SJSA1 (cell line): ENCODE measurements around the gene IRAK1. TPM values are rescaled to one million over a fixed set of nuclear protein-coding genes. Genes with fewer than 3 reads are reported as not detected.

Source experiments
- DNase-seq, 2 experiments: peaks; one replicate each; pipeline ENCODE4 v3.0.0-alpha.2; 2015 to 2020; ENCODE audit warnings: low spot score in 2 of 2, low read depth in 1 of 2
- H3K27ac ChIP-seq: fragments of 250-450 bp; sonication (Bioruptor Pico); 2 replicates; pipeline ENCODE4 v1.5.1; 2020; ENCODE audit warnings: mild to moderate bottlenecking, moderate library complexity
- H3K27me3 ChIP-seq: fragments of 250-450 bp; sonication (Bioruptor Pico); replicated peaks from 2 replicates; pipeline ENCODE4 v1.5.1; 2020; ENCODE audit warnings: mild to moderate bottlenecking, moderate library complexity
- H3K36me3 ChIP-seq: fragments of 250-450 bp; sonication (Bioruptor Pico); 2 replicates; pipeline ENCODE4 v1.5.1; 2020; ENCODE audit warnings: mild to moderate bottlenecking
- H3K4me1 ChIP-seq: fragments of 250-450 bp; sonication (Bioruptor Pico); replicated peaks from 2 replicates; pipeline ENCODE4 v1.6.1; 2021; ENCODE audit warnings: mild to moderate bottlenecking
- H3K4me3 ChIP-seq: fragments of 250-450 bp; sonication (Bioruptor Pico); 2 replicates; pipeline ENCODE4 v1.5.1; 2020; ENCODE audit warnings: mild to moderate bottlenecking
- H3K9me3 ChIP-seq: fragments of 250-450 bp; sonication (Bioruptor Pico); replicated peaks from 2 replicates; pipeline ENCODE4 v1.5.1; 2020; ENCODE audit warnings: mild to moderate bottlenecking
- total RNA-seq: library from RNA; depleted of rRNA; stranded (reverse); fragments of >200 nt; shearing (Covaris generic); gene quantifications from 2 replicates; pipeline ENCODE4 v1.2.3, GENCODE V29; 2014

The IRAK1 gene
- total RNA-seq, 1 experiment from 2014 or later, result 81.3 TPM

- DNase-seq, result no peak
- peaks cover 24% of the 10 kb centered on the region for H3K4me1 ChIP-seq
- H3K9me3 ChIP-seq, result no peaks in the 10 kb centered on the region
- H3K27ac ChIP-seq, result no peak overlapping the region
- H3K27me3 ChIP-seq, result no peaks in the 10 kb centered on the region
- H3K36me3 ChIP-seq, result peaks cover 4% of the 10 kb centered on the region
- no peak overlapping the region for H3K4me3 ChIP-seq
These were observed 29.8 kb upstream of the IRAK1 start for GRCh38 chrX:154049209-154050112.

GRCh38 chrX:154048398-154048797 is 28.7 kb upstream of the IRAK1 start:
- H3K27ac ChIP-seq, result no peak overlapping the region
- DNase-seq, result no peak
- H3K36me3 ChIP-seq, result peaks cover 4% of the 10 kb centered on the region

GRCh38 chrX:154046940-154047610 is 27.4 kb upstream of the IRAK1 start:
- H3K27ac ChIP-seq, result peak overlapping the region; percentile 27; the same call in 1 of the 2 replicates

More at GRCh38 chrX:154048398-154048797, 28.7 kb upstream of the IRAK1 start:
- Histone ChIP-seq H3K27me3 (no peaks in the 10 kb centered on the region), H3K9me3 (no peaks in the 10 kb centered on the region), H3K4me3 (no peak overlapping the region), H3K4me1 (peaks cover 24% of the 10 kb centered on the region)

GRCh38 chrX:154046031-154046781 is 26.5 kb upstream of the IRAK1 start:
- Histone ChIP-seq H3K9me3 (no peaks in the 10 kb centered on the region), H3K36me3 (peaks cover 4% of the 10 kb centered on the region), H3K27ac (peak overlapping the region; percentile 27; the same call in 1 of the 2 replicates), H3K4me3 (no peak overlapping the region), H3K27me3 (no peaks in the 10 kb centered on the region), H3K4me1 (peaks cover 17% of the 10 kb centered on the region)
- peak; percentile 45 to 48 for DNase-seq

More at GRCh38 chrX:154046940-154047610, 27.4 kb upstream of the IRAK1 start:
- H3K9me3 ChIP-seq, result no peaks in the 10 kb centered on the region
- H3K4me3 ChIP-seq, result no peak overlapping the region
- peaks cover 17% of the 10 kb centered on the region for H3K4me1 ChIP-seq
- DNase-seq, result no peak
- peaks cover 4% of the 10 kb centered on the region for H3K36me3 ChIP-seq
- H3K27me3 ChIP-seq, result no peaks in the 10 kb centered on the region

GRCh38 chrX:154044091-154044490 is 24.4 kb upstream of the IRAK1 start:
- Histone ChIP-seq H3K4me1 (peaks cover 17% of the 10 kb centered on the region), H3K9me3 (no peaks in the 10 kb centered on the region), H3K4me3 (no peak overlapping the region), H3K27ac (no peak overlapping the region), H3K36me3 (no peaks in the 10 kb centered on the region), H3K27me3 (no peaks in the 10 kb centered on the region)
- DNase-seq, result no peak

GRCh38 chrX:154043003-154043763 is 23.5 kb upstream of the IRAK1 start:
- H3K27ac ChIP-seq, result no peak overlapping the region
- H3K36me3 ChIP-seq, result no peaks in the 10 kb centered on the region
- DNase-seq, result no peak
- no peaks in the 10 kb centered on the region for H3K27me3 ChIP-seq
- no peak overlapping the region for H3K4me3 ChIP-seq
- peaks cover 17% of the 10 kb centered on the region for H3K4me1 ChIP-seq
- H3K9me3 ChIP-seq, result no peaks in the 10 kb centered on the region

- Histone ChIP-seq H3K27me3 (no peaks in the 10 kb centered on the region), H3K27ac (no peak overlapping the region), H3K4me1 (peaks cover 2% of the 10 kb centered on the region)
These were observed 21.2 kb upstream of the IRAK1 start for GRCh38 chrX:154040863-154041262.

GRCh38 chrX:154040307-154040756 is 20.6 kb upstream of the IRAK1 start:
- H3K4me1 ChIP-seq, result no peaks in the 10 kb centered on the region

More at GRCh38 chrX:154040863-154041262, 21.2 kb upstream of the IRAK1 start:
- no peak for DNase-seq
- no peaks in the 10 kb centered on the region for H3K9me3 ChIP-seq
- no peaks in the 10 kb centered on the region for H3K36me3 ChIP-seq
- no peak overlapping the region for H3K4me3 ChIP-seq

GRCh38 chrX:154039577-154039976 is 19.9 kb upstream of the IRAK1 start:
- Histone ChIP-seq H3K9me3 (no peaks in the 10 kb centered on the region), H3K27me3 (no peaks in the 10 kb centered on the region), H3K4me1 (no peaks in the 10 kb centered on the region), H3K4me3 (no peak overlapping the region), H3K36me3 (no peaks in the 10 kb centered on the region), H3K27ac (no peak overlapping the region)
- no peak for DNase-seq

More at GRCh38 chrX:154040307-154040756, 20.6 kb upstream of the IRAK1 start:
- no peaks in the 10 kb centered on the region for H3K9me3 ChIP-seq
- no peak overlapping the region for H3K4me3 ChIP-seq
- H3K36me3 ChIP-seq, result no peaks in the 10 kb centered on the region
- H3K27me3 ChIP-seq, result no peaks in the 10 kb centered on the region
- DNase-seq, result no peak
- no peak overlapping the region for H3K27ac ChIP-seq

- DNase-seq, result no peak
- H3K27ac ChIP-seq, result no peak overlapping the region
- no peaks in the 10 kb centered on the region for H3K4me1 ChIP-seq
- H3K36me3 ChIP-seq, result no peaks in the 10 kb centered on the region
- H3K9me3 ChIP-seq, result no peaks in the 10 kb centered on the region
- H3K4me3 ChIP-seq, result no peak overlapping the region
- H3K27me3 ChIP-seq, result no peaks in the 10 kb centered on the region
These were observed 19.0 kb upstream of the IRAK1 start for GRCh38 chrX:154038656-154039055.

GRCh38 chrX:154037754-154038153 is 18.1 kb upstream of the IRAK1 start:
- Histone ChIP-seq H3K4me3 (no peak overlapping the region), H3K36me3 (no peaks in the 10 kb centered on the region; the same call in 1 of the 2 replicates), H3K9me3 (no peaks in the 10 kb centered on the region), H3K27ac (no peak overlapping the region), H3K4me1 (no peaks in the 10 kb centered on the region), H3K27me3 (no peaks in the 10 kb centered on the region)
- no peak for DNase-seq

- no peak for DNase-seq
- H3K9me3 ChIP-seq, result no peaks in the 10 kb centered on the region
These were observed 16.8 kb upstream of the IRAK1 start for GRCh38 chrX:154036513-154036912.

GRCh38 chrX:154033848-154034247 is 14.1 kb upstream of the IRAK1 start:
- H3K9me3 ChIP-seq, result no peaks in the 10 kb centered on the region
- no peak overlapping the region for H3K4me3 ChIP-seq
- peaks cover 10% of the 10 kb centered on the region; the same call in 1 of the 2 replicates for H3K36me3 ChIP-seq
- no peaks in the 10 kb centered on the region for H3K27me3 ChIP-seq
- no peak for DNase-seq
- no peaks in the 10 kb centered on the region for H3K4me1 ChIP-seq
- no peak overlapping the region for H3K27ac ChIP-seq

More at GRCh38 chrX:154036513-154036912, 16.8 kb upstream of the IRAK1 start:
- no peaks in the 10 kb centered on the region for H3K27me3 ChIP-seq
- no peaks in the 10 kb centered on the region for H3K4me1 ChIP-seq
- H3K4me3 ChIP-seq, result no peak overlapping the region
- peaks cover 6% of the 10 kb centered on the region; the same call in 1 of the 2 replicates for H3K36me3 ChIP-seq
- H3K27ac ChIP-seq, result no peak overlapping the region
